Measurements from ENCODE around the gene PCP2. TPM values are rescaled to one million over a fixed set of nuclear protein-coding genes. Genes with fewer than 3 reads are reported as not detected.

The PCP2 gene
- total RNA-seq (2022; extraction: Qiagen RNA extraction; ENCODE audit: low read depth), result not detected in 5 replicates

DNA sequence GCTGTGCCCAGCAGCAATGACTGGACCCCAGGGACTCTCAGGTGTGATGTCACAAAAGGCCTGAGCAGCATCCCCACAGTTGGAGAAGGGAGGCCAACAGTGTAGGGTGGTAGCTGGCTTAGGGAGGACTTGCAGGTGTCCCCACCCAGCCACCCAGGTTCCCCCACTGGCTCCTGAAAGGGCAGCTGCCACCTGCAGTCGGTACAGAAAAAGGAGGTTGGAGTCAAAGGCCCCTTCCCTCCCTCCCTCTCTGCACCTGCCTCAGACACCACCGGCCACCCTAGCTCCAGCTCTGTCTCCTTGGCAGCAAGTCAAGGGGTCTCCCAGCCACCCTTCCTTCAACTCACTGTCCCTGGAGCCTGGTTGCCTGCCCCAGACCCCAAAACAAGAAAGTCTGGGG is at the start of gene PCP2:
TSS of gene PCP2 (minus strand) at position 22 of the 400 bp plus-strand sequence. CDS start 262 bp downstream, outside the sequence.

DNA sequence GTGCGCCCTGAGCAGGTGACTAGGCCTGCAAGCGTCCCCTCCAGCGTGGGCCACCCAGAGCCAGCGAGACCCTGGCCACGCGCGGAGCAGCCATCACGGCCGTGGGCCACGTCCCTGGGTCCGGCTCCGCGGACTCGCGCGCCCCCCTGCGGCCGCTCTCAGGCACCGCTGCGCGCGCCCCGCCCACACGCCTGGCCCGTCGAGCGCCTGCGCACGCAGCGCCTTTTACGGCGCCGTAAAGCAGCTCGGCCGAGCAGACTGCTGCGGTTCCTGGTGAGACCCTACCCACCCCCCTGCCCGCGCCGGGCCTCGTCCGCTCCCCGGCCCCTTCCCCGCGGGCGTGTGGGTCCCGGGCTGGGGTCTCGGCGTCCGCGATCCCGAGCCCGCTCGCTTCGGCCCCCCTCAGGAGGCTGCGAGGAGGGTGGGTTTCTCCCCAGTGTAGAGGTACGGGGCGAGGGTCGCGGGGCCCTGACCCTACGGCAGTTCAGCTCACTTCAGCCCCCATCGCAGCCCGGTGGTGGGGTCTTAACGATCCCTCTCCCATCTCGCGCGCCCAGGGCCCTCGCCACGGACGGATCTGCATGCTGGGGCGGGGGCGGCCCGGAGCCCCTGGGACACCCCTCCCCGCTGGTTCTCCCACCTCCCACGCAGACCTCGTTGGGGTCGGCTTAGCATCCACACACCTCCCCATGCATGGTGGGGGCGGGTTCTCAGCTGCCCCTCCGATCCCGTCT is 47.3 kb upstream of the PCP2 start, which contains the start of gene TRAPPC5:
TSS of gene TRAPPC5 (plus strand) at position 228 of the 734 bp plus-strand sequence. CDS start 1,421 bp downstream, outside the sequence.

GRCh38 chr19:7676854-7677253 is 43.3 kb upstream of the PCP2 start, which contains the start of gene MCEMP1:
MCEMP1 (plus strand) TSS chr19:7677090; CDS start chr19:7677121, 31 bp downstream.

DNA sequence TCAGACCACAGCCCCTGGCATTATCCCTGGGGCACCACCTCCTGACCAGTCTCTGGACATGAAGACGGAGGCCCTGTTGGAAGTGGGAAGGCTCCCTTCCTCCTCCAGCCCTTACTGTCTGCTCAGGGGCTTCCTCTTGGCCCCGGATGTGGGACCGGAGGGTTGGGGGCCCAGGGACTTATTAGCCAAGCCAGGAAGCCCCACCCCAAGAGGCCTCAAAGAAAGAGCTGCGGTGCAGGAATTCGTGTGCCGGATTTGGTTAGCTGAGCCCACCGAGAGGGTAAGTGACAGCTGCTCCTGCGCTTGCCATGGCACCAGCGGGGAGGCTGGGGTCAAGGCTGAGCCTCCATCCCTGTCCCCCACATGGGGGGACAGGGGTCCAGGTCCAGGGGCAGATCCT is 35.3 kb upstream of the PCP2 start, which contains the start of gene RETN:
TSS of gene RETN (plus strand) at position 208 of the 400 bp plus-strand sequence. CDS start 278 bp downstream, outside the sequence.

GRCh38 chr19:7636691-7637373 is 3.3 kb upstream of the PCP2 start, which contains the start of gene STXBP2:
STXBP2 (plus strand) TSS chr19:7637110; CDS start chr19:7637150, 40 bp downstream.

GRCh38 chr19:7629347-7630054 is 4.0 kb downstream of the PCP2 start, which contains the start of the genes PET100 and XAB2:
PET100 (plus strand) TSS chr19:7629793; CDS start chr19:7629834, 41 bp downstream.
XAB2 (minus strand) TSS chr19:7629545; CDS start chr19:7629527, 18 bp downstream.

DNA sequence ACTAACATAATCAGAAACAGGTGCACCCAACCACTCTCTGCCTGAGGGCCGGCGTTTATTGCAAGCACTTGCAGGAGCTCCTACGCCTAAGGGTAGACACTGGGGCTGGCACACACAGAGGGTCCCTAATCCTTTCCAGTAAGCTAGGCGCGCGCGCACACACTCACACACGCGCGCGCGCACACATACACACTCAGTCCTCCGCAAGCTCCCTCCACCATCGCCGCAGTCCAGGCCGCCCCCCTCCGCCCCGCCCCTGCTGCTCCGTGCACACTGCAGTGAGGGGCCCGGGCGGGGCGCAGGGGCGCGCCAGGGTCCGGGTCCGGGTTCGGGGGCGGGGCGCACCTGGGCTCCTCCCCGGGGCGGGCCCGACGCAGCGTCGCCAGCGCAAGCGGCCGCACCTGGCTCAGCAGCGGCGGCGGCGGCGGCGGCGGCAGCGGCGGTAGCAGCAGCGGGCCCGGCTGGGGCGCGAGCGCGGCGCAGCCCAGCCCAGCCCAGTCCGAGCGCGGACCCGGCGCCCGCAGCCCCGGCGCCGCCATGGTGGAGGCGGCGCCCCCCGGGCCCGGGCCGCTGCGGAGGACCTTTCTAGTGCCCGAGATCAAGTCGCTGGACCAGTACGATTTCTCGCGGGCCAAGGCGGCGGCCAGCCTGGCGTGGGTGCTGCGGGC is 37.9 kb downstream of the PCP2 start, which contains the start of gene CAMSAP3:
TSS of gene CAMSAP3 (plus strand) at position 398 of the 668 bp plus-strand sequence. CDS start at position 538, 140 bp downstream.

Other genes with a start within 250 kb of the PCP2 start
- gene PEX11G, start 144.7 kb downstream of the PCP2 start, total RNA-seq (2022; extraction: Qiagen RNA extraction; ENCODE audit: low read depth), result 1.6 to 2.4 TPM (median 2.1 TPM) in 5 replicates
- gene ZNF358, start 117.6 kb downstream of the PCP2 start, total RNA-seq (2022; extraction: Qiagen RNA extraction; ENCODE audit: low read depth), result 15.8 to 19.1 TPM (median 17.3 TPM) in 5 replicates
- gene MCOLN1, start 111.1 kb downstream of the PCP2 start, total RNA-seq (2022; extraction: Qiagen RNA extraction; ENCODE audit: low read depth), result 7.1 to 13.4 TPM (median 12.1 TPM) in 5 replicates
- gene PNPLA6, start 98.0 kb downstream of the PCP2 start, total RNA-seq (2022; extraction: Qiagen RNA extraction; ENCODE audit: low read depth), result 29.3 to 37.6 TPM (median 34.5 TPM) in 5 replicates
- 4.0 to 5.8 TPM (median 5.0 TPM) in 5 replicates for gene CAMSAP3, start 37.9 kb downstream of the PCP2 start, total RNA-seq (2022; extraction: Qiagen RNA extraction; ENCODE audit: low read depth)
- gene XAB2, start 4.2 kb downstream of the PCP2 start, total RNA-seq (2022; extraction: Qiagen RNA extraction; ENCODE audit: low read depth), result 21.3 to 25.7 TPM (median 24.5 TPM) in 5 replicates
- 50.7 to 71.4 TPM (median 57.1 TPM) in 5 replicates for gene PET100, start 3.9 kb downstream of the PCP2 start, total RNA-seq (2022; extraction: Qiagen RNA extraction; ENCODE audit: low read depth)
- gene STXBP2, start 3.4 kb upstream of the PCP2 start, total RNA-seq (2022; extraction: Qiagen RNA extraction; ENCODE audit: low read depth), result 32.9 to 41.8 TPM (median 40.6 TPM) in 5 replicates
- not detected in 5 replicates for gene RETN, start 35.3 kb upstream of the PCP2 start, total RNA-seq (2022; extraction: Qiagen RNA extraction; ENCODE audit: low read depth)
- not detected in 5 replicates for gene MCEMP1, start 43.4 kb upstream of the PCP2 start, total RNA-seq (2022; extraction: Qiagen RNA extraction; ENCODE audit: low read depth)
- gene TRAPPC5, start 47.1 kb upstream of the PCP2 start, total RNA-seq (2022; extraction: Qiagen RNA extraction; ENCODE audit: low read depth), result 52.4 to 111 TPM (median 106 TPM) in 5 replicates
- not detected in 5 replicates for gene FCER2, start 68.4 kb upstream of the PCP2 start, total RNA-seq (2022; extraction: Qiagen RNA extraction; ENCODE audit: low read depth)
- not detected in 5 replicates for gene CLEC4G, start 98.4 kb upstream of the PCP2 start, total RNA-seq (2022; extraction: Qiagen RNA extraction; ENCODE audit: low read depth)
- gene CD209, start 113.8 kb upstream of the PCP2 start, total RNA-seq (2022; extraction: Qiagen RNA extraction; ENCODE audit: low read depth), result not detected in 5 replicates
- not detected in 5 replicates for gene CLEC4M, start 129.5 kb upstream of the PCP2 start, total RNA-seq (2022; extraction: Qiagen RNA extraction; ENCODE audit: low read depth)
- 1.3 to 1.7 TPM (median 1.5 TPM) in 5 replicates for gene EVI5L, start 196.5 kb upstream of the PCP2 start, total RNA-seq (2022; extraction: Qiagen RNA extraction; ENCODE audit: low read depth)
- gene PRR36, start 240.7 kb upstream of the PCP2 start, total RNA-seq (2022; extraction: Qiagen RNA extraction; ENCODE audit: low read depth), result 0.22 to 0.49 TPM (median 0.41 TPM) in 5 replicates